H1 (cell line): ENCODE data around the gene AFF1. TPM values are rescaled to one million over a fixed set of nuclear protein-coding genes. Genes with fewer than 3 reads are reported as not detected.

Experiments
- CTCF ChIA-PET: fragments of 300-600 bp; sonication (Branson Sonifier 250); formaldehyde crosslinking; loops from one replicate; lab custom pipeline; 2021; ENCODE audit not compliant: partially characterized antibody; lab: Charles Lee
- POLR2A ChIA-PET: fragments of 300-600 bp; sonication (Branson Sonifier 250); formaldehyde crosslinking; loops from one replicate; lab custom pipeline; 2021; ENCODE audit warnings: inconsistent platforms; ENCODE audit not compliant: partially characterized antibody; lab: Charles Lee
- DNase-seq, 2 experiments: peaks; one replicate each; pipeline versions ENCODE4 v3.0.0 to v3.0.0-alpha.2; 2010 to 2022; ENCODE audit warnings: low spot score in 2 of 2, low read depth in 1 of 2, mixed read lengths in 1 of 2
- FAIRE-seq: peaks from 2 replicates; lab custom pipeline; 2011; peaks lifted over from hg19 to GRCh38; lab: Jason Lieb, UNC
- H2AFZ ChIP-seq: 2 replicates; pipeline ENCODE4 v1.8.1; 2012; ENCODE audit warnings: low read length, inconsistent platforms
- H2AK5ac ChIP-seq: 2 replicates; pipeline ENCODE4 v1.6.1; 2013; ENCODE audit warnings: low read depth, low read length
- H2BK120ac ChIP-seq: replicated peaks from 2 replicates; pipeline ENCODE3; 2013; ENCODE audit warnings: low read depth, low read length, inconsistent platforms
- H2BK12ac ChIP-seq: 2 replicates; pipeline ENCODE4 v1.6.1; 2013; ENCODE audit warnings: low read depth, low read length
- H2BK15ac ChIP-seq: 2 replicates; pipeline ENCODE4 v1.6.1; 2013; ENCODE audit warnings: low read length
- H2BK20ac ChIP-seq: 2 replicates; pipeline ENCODE4 v1.6.1; 2013; ENCODE audit warnings: low read length
- H2BK5ac ChIP-seq: 2 replicates; pipeline ENCODE4 v1.6.1; 2013; ENCODE audit warnings: low read depth, low read length
- H3K14ac ChIP-seq: 2 replicates; pipeline ENCODE4 v1.6.1; 2013; ENCODE audit warnings: inconsistent platforms; ENCODE audit not compliant: insufficient read length
- H3K18ac ChIP-seq: 2 replicates; pipeline ENCODE4 v1.6.1; 2013; ENCODE audit warnings: low read length; ENCODE audit errors: extremely low read depth
- H3K23ac ChIP-seq: 2 replicates; pipeline ENCODE4 v1.6.1; 2013; ENCODE audit warnings: inconsistent platforms; ENCODE audit not compliant: insufficient read length
- H3K23me2 ChIP-seq: 2 replicates; pipeline ENCODE4 v1.6.1; 2013; ENCODE audit warnings: low read depth, low read length
- H3K27ac ChIP-seq: 2 replicates; pipeline ENCODE4 v1.6.1; 2011; ENCODE audit warnings: low read depth, low read length, inconsistent platforms
- H3K27me3 ChIP-seq, 4 experiments: replicated peaks in 1 of 4; 1 replicate in 1 of 4; 2 replicates in 3 of 4; pipeline versions ENCODE4 v1.6.1 to v1.8.1; 2011 to 2013; ENCODE audit warnings: low read length in 3 of 4, mild to moderate bottlenecking in 3 of 4, inconsistent platforms in 2 of 4, mixed read lengths in 2 of 4, moderate library complexity in 1 of 4; ENCODE audit not compliant: control insufficient read depth in 3 of 4, insufficient read depth in 3 of 4; ENCODE audit errors: extremely low read depth in 1 of 4
- H3K36me3 ChIP-seq, 4 experiments: 2 replicates each; pipeline versions ENCODE4 v1.6.1 to v1.8.1; 2011 to 2013; ENCODE audit warnings: mild to moderate bottlenecking in 4 of 4, low read length in 3 of 4, moderate library complexity in 2 of 4, control low read depth in 1 of 4, inconsistent platforms in 1 of 4; ENCODE audit not compliant: insufficient read depth in 4 of 4, control insufficient read depth in 2 of 4
- H3K4ac ChIP-seq: replicated peaks from 2 replicates; pipeline ENCODE3; 2013; ENCODE audit warnings: low read length, low read depth, mixed read lengths, inconsistent platforms; ENCODE audit not compliant: insufficient read length
- H3K4me1 ChIP-seq, 4 experiments: replicated peaks in 1 of 4; 1 replicate in 1 of 4; 2 replicates in 3 of 4; pipeline versions ENCODE4 v1.6.1 to v1.8.1; 2011 to 2013; ENCODE audit warnings: low read length in 3 of 4, inconsistent platforms in 2 of 4, mixed read lengths in 1 of 4; ENCODE audit not compliant: insufficient read depth in 4 of 4, control insufficient read depth in 3 of 4
- H3K4me2 ChIP-seq, 2 experiments: 2 replicates each; pipeline versions ENCODE4 v1.6.1 to v1.8.1; 2011 to 2013; ENCODE audit warnings: low read depth in 2 of 2, low read length in 2 of 2, control low read depth in 1 of 2, inconsistent platforms in 1 of 2, mild to moderate bottlenecking in 1 of 2; ENCODE audit not compliant: insufficient read depth in 1 of 2
- H3K4me3 ChIP-seq, 4 experiments: fragments of 200-600, 300-600 bp in 1 of 4; sonication (generic), shearing (Covaris generic), sonication (Bioruptor Twin) in 1 of 4; 2 replicates each; pipeline versions ENCODE4 v1.5.1 to v1.8.1; 2011 to 2016; ENCODE audit warnings: low read length in 4 of 4, low read depth in 3 of 4, control low read depth in 2 of 4, inconsistent platforms in 2 of 4, mild to moderate bottlenecking in 2 of 4, mixed read lengths in 1 of 4, moderate library complexity in 1 of 4; ENCODE audit not compliant: insufficient read depth in 2 of 4; ENCODE audit errors: extremely low read depth in 1 of 4
- H3K56ac ChIP-seq: replicated peaks from 2 replicates; pipeline ENCODE3; 2013; ENCODE audit warnings: low read depth, mild to moderate bottlenecking, mixed read lengths, low read length, inconsistent platforms; ENCODE audit not compliant: insufficient read length
- H3K79me1 ChIP-seq: 2 replicates; pipeline ENCODE4 v1.6.1; 2013; ENCODE audit warnings: low read depth, low read length, control low read depth
- H3K79me2 ChIP-seq, 2 experiments: 2 replicates each; pipeline versions ENCODE4 v1.6.1 to v1.8.1; 2012 to 2013; ENCODE audit warnings: low read length in 2 of 2, mild to moderate bottlenecking in 2 of 2, inconsistent platforms in 1 of 2; ENCODE audit not compliant: insufficient read depth in 2 of 2, control insufficient read depth in 1 of 2
- H3K9ac ChIP-seq, 4 experiments: replicated peaks in 1 of 4; 1 replicate in 1 of 4; 2 replicates in 3 of 4; pipeline versions ENCODE4 v1.6.1 to v1.8.1; 2011 to 2013; ENCODE audit warnings: low read depth in 3 of 4, low read length in 3 of 4, control low read depth in 2 of 4, mild to moderate bottlenecking in 2 of 4, moderate library complexity in 2 of 4, inconsistent platforms in 1 of 4; ENCODE audit errors: extremely low read depth in 1 of 4
- H3K9me3 ChIP-seq, 2 experiments: 2 replicates each; pipeline versions ENCODE4 v1.6.1 to v1.8.1; 2012 to 2013; ENCODE audit warnings: mild to moderate bottlenecking in 2 of 2, moderate library complexity in 2 of 2, control low read depth in 1 of 2, inconsistent platforms in 1 of 2, low read depth in 1 of 2, low read length in 1 of 2, mixed read lengths in 1 of 2; ENCODE audit not compliant: insufficient read depth in 2 of 2
- H4K20me1 ChIP-seq, 2 experiments: replicated peaks in 1 of 2; 2 replicates each; pipeline versions ENCODE3 to v1.8.1; 2011 to 2013; ENCODE audit warnings: inconsistent platforms in 2 of 2, low read length in 2 of 2, mild to moderate bottlenecking in 1 of 2; ENCODE audit not compliant: insufficient read depth in 2 of 2, control insufficient read depth in 1 of 2
- H4K5ac ChIP-seq: 2 replicates; pipeline ENCODE4 v1.6.1; 2013; ENCODE audit warnings: low read length, low read depth, mixed read lengths, inconsistent platforms; ENCODE audit not compliant: insufficient read length
- H4K8ac ChIP-seq: 2 replicates; pipeline ENCODE4 v1.8.0; 2013; ENCODE audit warnings: mild to moderate bottlenecking, moderate library complexity, low read length, inconsistent platforms; ENCODE audit not compliant: insufficient read depth; ENCODE audit errors: extremely low read depth
- H4K91ac ChIP-seq: replicated peaks from 2 replicates; pipeline ENCODE3; 2013; ENCODE audit warnings: low read length, mixed read lengths, inconsistent platforms; ENCODE audit not compliant: insufficient read length
- CBX5 ChIP-seq: fragments of 300-800, 300-1000 bp; sonication (generic); IDR thresholded peaks from 2 replicates; pipeline ENCODE4 v1.7.1; 2016; ENCODE audit warnings: antibody characterized with exemption, low read length, low read depth
- CEBPB ChIP-seq: IDR thresholded peaks from 2 replicates; pipeline ENCODE4 v1.6.1; 2012; ENCODE audit warnings: low read depth, low read length
- GABPA ChIP-seq: IDR thresholded peaks from 2 replicates; pipeline ENCODE4 v1.6.1; 2011; ENCODE audit warnings: mild to moderate bottlenecking, low read length, moderate library complexity, borderline replicate concordance; ENCODE audit not compliant: insufficient read depth
- HDAC2 ChIP-seq, 2 experiments: fragments of 300-600 bp in 1 of 2; sonication (generic) in 1 of 2; IDR thresholded peaks; 2 replicates each; pipeline ENCODE4 v1.6.1; 2011 to 2012; ENCODE audit warnings: low read depth in 2 of 2, low read length in 2 of 2, mild to moderate bottlenecking in 2 of 2, moderate library complexity in 2 of 2, borderline replicate concordance in 1 of 2, inconsistent platforms in 1 of 2
- JUND ChIP-seq: IDR thresholded peaks from 2 replicates; pipeline ENCODE4 v1.6.1; 2011; ENCODE audit warnings: mild to moderate bottlenecking, improper control_type of control experiment, low read length
- PHF8 ChIP-seq: fragments of 200-600 bp; sonication (generic); conservative IDR thresholded peaks from 2 replicates; pipeline ENCODE4 v1.7.1; 2012; ENCODE audit warnings: low read depth, mild to moderate bottlenecking, inconsistent platforms, low read length, moderate library complexity
- SP2 ChIP-seq: IDR thresholded peaks from 2 replicates; pipeline ENCODE4 v1.6.1; 2012; ENCODE audit warnings: mild to moderate bottlenecking, low read length, inconsistent platforms
- SP4 ChIP-seq: IDR thresholded peaks from 2 replicates; pipeline ENCODE4 v1.6.1; 2012; ENCODE audit warnings: low read length, inconsistent platforms
- SUZ12 ChIP-seq: fragments of 200-600 bp; sonication (generic); IDR thresholded peaks from 2 replicates; pipeline ENCODE4 v1.6.1; 2012; ENCODE audit warnings: mild to moderate bottlenecking, inconsistent platforms, low read length, moderate library complexity, mixed read lengths
- TAF1 ChIP-seq: IDR thresholded peaks from 2 replicates; pipeline ENCODE4 v1.6.1; 2011; ENCODE audit warnings: mild to moderate bottlenecking, low read depth, low read length
- TAF7 ChIP-seq: optimal IDR thresholded peaks from 2 replicates; pipeline ENCODE3; 2011; ENCODE audit warnings: low read depth, mild to moderate bottlenecking, inconsistent platforms, low read length, moderate library complexity, borderline replicate concordance
- TCF12 ChIP-seq: IDR thresholded peaks from 2 replicates; pipeline ENCODE4 v1.6.1; 2011; ENCODE audit warnings: low read depth, mild to moderate bottlenecking, low read length
- WGBS, 2 experiments: shearing (Covaris generic) in 1 of 2; methylation state at CpG; one replicate each; pipeline versions ENCODE4 v1.1.6 to v1.1.7; 2013 to 2015; ENCODE audit warnings: low lambda C conversion rate in 2 of 2, mixed read lengths in 2 of 2, inconsistent platforms in 1 of 2, low coverage in 1 of 2, missing lambda C conversion rate in 1 of 2; ENCODE audit not compliant: insufficient replicate concordance in 2 of 2, insufficient coverage in 1 of 2, insufficient read length in 1 of 2; ENCODE audit errors: extremely low coverage in 1 of 2, missing lambda C conversion rate in 1 of 2; 5-methylcytosine and 5-hydroxymethylcytosine counted together
- polyA plus RNA-seq, 7 experiments: library from polyadenylated mRNA; depleted of rRNA in 3 of 7; stranded (reverse) in 5 of 7; unstranded in 2 of 7; fragments of >200 nt in 5 of 7; fragments of 200-250 nt in 2 of 7; gene quantifications; 1 replicate in 5 of 7; 2 replicates in 1 of 7; 4 replicates in 1 of 7; pipeline versions ENCODE4 v1.2.1 to v1.2.3, GENCODE V29; 2011 to 2013; ENCODE audit warnings: missing spikeins in 2 of 7, mixed read lengths in 2 of 7
- total RNA-seq: library from RNA; stranded (reverse); fragmentation: NEBNext Ultra II Directional; extraction: Animal tissue kit (Norgen Biotek cat#: 25700); gene quantifications from 2 replicates; pipeline ENCODE4 v1.2.1, GENCODE V29; 2021

Gene AFF1
- total and polyA plus RNA-seq, 2 of the 8 experiments (the other 6 are each of a cell fraction or from before 2014, with no cell fraction given) = 14.8 to 85.5 TPM

- ChIA-PET CTCF (interaction anchor here (0.6 to 4.1 kb wide), 12 partner anchors 13 to 743 kb away, joined by 3 to 21 read pairs (median 4); no protein-coding TSS in a partner anchor), POLR2A (interaction anchor here (1.4 kb wide), 1 partner anchor 173 kb away, joined by 4 read pairs; no protein-coding TSS in a partner anchor)
- Histone ChIP-seq H3K4ac (no peak overlapping the region), H2BK20ac (no peak overlapping the region), H4K20me1 (peaks cover 1 to 3% of the 10 kb centered on the region in 2 experiments), H3K4me3 (no peak overlapping the region), H3K79me2 (peaks cover 0 to 16% of the 10 kb centered on the region in 2 experiments; a peak in 2 of 4 replicates), H3K23ac (no peak overlapping the region), H3K18ac (no peak overlapping the region), H2BK5ac (no peak overlapping the region), H3K79me1 (no peaks in the 10 kb centered on the region; the same call in 1 of the 2 replicates), H2AK5ac (no peak overlapping the region), H3K36me3 (peaks cover 6 to 44% (median 18%) of the 10 kb centered on the region in 4 experiments), H4K5ac (no peak overlapping the region), H4K91ac (no peak overlapping the region), H3K14ac (no peak overlapping the region), H2BK12ac (no peak overlapping the region), H3K27ac (no peak overlapping the region), H3K23me2 (no peaks in the 10 kb centered on the region; the same call in 1 of the 2 replicates), H2BK15ac (no peak overlapping the region), H3K27me3 (no peaks in the 10 kb centered on the region), H3K9me3 (no peaks in the 10 kb centered on the region), H3K4me1 (peaks cover 0 to 5% (median 2%) of the 10 kb centered on the region in 4 experiments; a peak in 4 of 7 replicates), H4K8ac (no peak overlapping the region), H3K9ac (no peak overlapping the region; a peak in 1 of 7 replicates), H2BK120ac (no peak overlapping the region), H3K56ac (no peak overlapping the region), H3K4me2 (no peak overlapping the region), H2AFZ (no peak overlapping the region)
- FAIRE-seq = no peak
- no peak for DNase-seq
- WGBS, 2 experiments = 92% methylated on average over 8 of the region's 8 CpGs; no CpG with 5 or more reads in 1 of the 2 experiments
- no peak for TF ChIP-seq TCF12
- TF ChIP-seq HDAC2 (IDR thresholded peaks at IDR 0.05; ENCODE audit: borderline replicate concordance in 1 of 2, low read depth in 2 of 2, low read length in 2 of 2) = no peak
- no peak for TF ChIP-seq CBX5
- TF ChIP-seq SP2 = no peak
- TF ChIP-seq TAF1 = no peak
- TF ChIP-seq CEBPB = no peak
- no peak for TF ChIP-seq SP4
- no peak for TF ChIP-seq JUND
- TF ChIP-seq GABPA = no peak
- TF ChIP-seq PHF8 = no peak
- TF ChIP-seq TAF7 = no peak
- TF ChIP-seq SUZ12 = no peak
These were observed 182.4 kb downstream of the AFF1 start for GRCh38 chr4:87117051-87117731.
